ENCODE measurements around the gene DGKB. TPM values are rescaled to one million over a fixed set of nuclear protein-coding genes. Genes with fewer than 3 reads are reported as not detected.

DGKB gene
- total RNA-seq, 1 experiment from 2014 or later: not detected

- in situ Hi-C loops (cut with HindIII; ENCODE audit: low pct_unique_long_range_greater_than_20kb, low sequenced_read_pairs): no loop called here
These were observed 502.3 kb downstream of the DGKB start for GRCh38 chr7:14400271-14400670.

GRCh38 chr7:14398526-14398925, 504.0 kb downstream of the DGKB start:
- ChIA-PET POLR2A (no interaction called here), CTCF (no interaction called here)
- DNase-seq (ENCODE audit: low read depth, low spot score) (no peak), ATAC-seq (no peak)
- H3K27ac ChIP-seq (ENCODE audit: low read length): no peak overlapping the region
- no peaks in the 10 kb centered on the region for H3K27me3 ChIP-seq (ENCODE audit: control insufficient read depth, insufficient read depth, low read length)
- no peaks in the 10 kb centered on the region for H3K9me3 ChIP-seq (ENCODE audit: control insufficient read depth, insufficient read depth, low read depth, low read length)
- H3K4me1 ChIP-seq (ENCODE audit: control insufficient read depth, insufficient read depth, low read length): no peaks in the 10 kb centered on the region
- no peaks in the 10 kb centered on the region for H3K36me3 ChIP-seq (ENCODE audit: control insufficient read depth, insufficient read depth, low read length)
- intact Hi-C loops (cut with micrococcal nuclease; ENCODE audit: unreplicated experiment) (no loop called here), in situ Hi-C loops (cut with HindIII; ENCODE audit: low pct_unique_long_range_greater_than_20kb, low sequenced_read_pairs) (no loop called here)
- TF ChIP-seq POLR2AphosphoS5 (IDR thresholded peaks at IDR 0.05; ENCODE audit: low read depth, low read length) (no peak), CTCF (IDR thresholded peaks at IDR 0.05) (no peak), TCF7L2 (IDR thresholded peaks at IDR 0.05; ENCODE audit: low read depth, low read length) (no peak), REST (IDR thresholded peaks at IDR 0.05; ENCODE audit: insufficient read depth in 1 of 2, low read depth in 2 of 2, low read length in 1 of 2) (no peak), SIN3A (IDR thresholded peaks at IDR 0.05; ENCODE audit: borderline replicate concordance, insufficient read depth, low read depth, low read length) (no peak)
- BruUV-seq (replicated peaks): no TSS peak
- no peak overlapping the region for H3K4me3 ChIP-seq (ENCODE audit: low read depth in 2 of 2, low read length in 2 of 2)

More at GRCh38 chr7:14400271-14400670, 502.3 kb downstream of the DGKB start:
- Histone ChIP-seq H3K4me3 (ENCODE audit: low read depth in 2 of 2, low read length in 2 of 2) (no peak overlapping the region), H3K27ac (ENCODE audit: low read length) (no peak overlapping the region), H3K36me3 (ENCODE audit: control insufficient read depth, insufficient read depth, low read length) (no peaks in the 10 kb centered on the region), H3K9me3 (ENCODE audit: control insufficient read depth, insufficient read depth, low read depth, low read length) (no peaks in the 10 kb centered on the region), H3K4me1 (ENCODE audit: control insufficient read depth, insufficient read depth, low read length) (no peaks in the 10 kb centered on the region), H3K27me3 (ENCODE audit: control insufficient read depth, insufficient read depth, low read length) (no peaks in the 10 kb centered on the region)
- DNase-seq (ENCODE audit: low read depth, low spot score): no peak
- no peak for TF ChIP-seq TCF7L2 (IDR thresholded peaks at IDR 0.05; ENCODE audit: low read depth, low read length)
- TF ChIP-seq REST (IDR thresholded peaks at IDR 0.05; ENCODE audit: insufficient read depth in 1 of 2, low read depth in 2 of 2, low read length in 1 of 2): no peak
- no peak for TF ChIP-seq SIN3A (IDR thresholded peaks at IDR 0.05; ENCODE audit: borderline replicate concordance, insufficient read depth, low read depth, low read length)
- no peak for TF ChIP-seq CTCF (IDR thresholded peaks at IDR 0.05)
- TF ChIP-seq POLR2AphosphoS5 (IDR thresholded peaks at IDR 0.05; ENCODE audit: low read depth, low read length): no peak
- POLR2A ChIA-PET: no interaction called here
- intact Hi-C loops (cut with micrococcal nuclease; ENCODE audit: unreplicated experiment): no loop called here
- BruUV-seq (replicated peaks): no TSS peak
- CTCF ChIA-PET: no interaction called here
- ATAC-seq: no peak
